HG03520 (cell line): ENCODE measurements around the gene CSGALNACT2.

ENCODE experiments used
- ATAC-seq: cut with Tn5 transposase; IDR thresholded peaks from one replicate; pipeline ENCODE4 v1.9.1; 2021; ENCODE audit warnings: mild to moderate bottlenecking, moderate library complexity; ENCODE audit not compliant: unreplicated experiment

Gene CSGALNACT2

GRCh38 chr10:43225004-43225786, 87.0 kb downstream of the CSGALNACT2 start:
- no peak for ATAC-seq

- ATAC-seq = no peak
These were observed 87.5 kb downstream of the CSGALNACT2 start for GRCh38 chr10:43225787-43226153.

DNA sequence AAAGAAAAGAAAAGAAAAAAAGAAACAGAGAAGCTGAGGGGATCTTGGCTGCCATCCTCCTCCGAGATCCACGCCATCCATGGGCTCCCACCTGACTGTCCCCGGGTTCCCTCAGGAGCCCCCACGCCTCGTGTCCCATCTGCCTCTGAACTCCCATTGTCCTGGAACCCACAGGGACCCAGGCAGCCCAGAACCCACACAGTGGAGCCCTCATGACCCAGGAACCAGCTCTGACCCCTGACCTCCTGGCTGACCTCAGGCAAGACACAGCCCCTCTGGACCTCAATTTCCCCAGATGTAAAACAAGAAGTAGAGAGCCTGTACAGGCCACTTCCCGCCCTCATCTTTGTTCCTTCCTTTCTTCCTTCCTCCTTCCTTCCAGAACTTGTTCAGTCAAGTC, 88.2 kb downstream of the CSGALNACT2 start:
- ATAC-seq = no peak

- ATAC-seq = no peak
These were observed 88.9 kb downstream of the CSGALNACT2 start for GRCh38 chr10:43226851-43227845.

DNA sequence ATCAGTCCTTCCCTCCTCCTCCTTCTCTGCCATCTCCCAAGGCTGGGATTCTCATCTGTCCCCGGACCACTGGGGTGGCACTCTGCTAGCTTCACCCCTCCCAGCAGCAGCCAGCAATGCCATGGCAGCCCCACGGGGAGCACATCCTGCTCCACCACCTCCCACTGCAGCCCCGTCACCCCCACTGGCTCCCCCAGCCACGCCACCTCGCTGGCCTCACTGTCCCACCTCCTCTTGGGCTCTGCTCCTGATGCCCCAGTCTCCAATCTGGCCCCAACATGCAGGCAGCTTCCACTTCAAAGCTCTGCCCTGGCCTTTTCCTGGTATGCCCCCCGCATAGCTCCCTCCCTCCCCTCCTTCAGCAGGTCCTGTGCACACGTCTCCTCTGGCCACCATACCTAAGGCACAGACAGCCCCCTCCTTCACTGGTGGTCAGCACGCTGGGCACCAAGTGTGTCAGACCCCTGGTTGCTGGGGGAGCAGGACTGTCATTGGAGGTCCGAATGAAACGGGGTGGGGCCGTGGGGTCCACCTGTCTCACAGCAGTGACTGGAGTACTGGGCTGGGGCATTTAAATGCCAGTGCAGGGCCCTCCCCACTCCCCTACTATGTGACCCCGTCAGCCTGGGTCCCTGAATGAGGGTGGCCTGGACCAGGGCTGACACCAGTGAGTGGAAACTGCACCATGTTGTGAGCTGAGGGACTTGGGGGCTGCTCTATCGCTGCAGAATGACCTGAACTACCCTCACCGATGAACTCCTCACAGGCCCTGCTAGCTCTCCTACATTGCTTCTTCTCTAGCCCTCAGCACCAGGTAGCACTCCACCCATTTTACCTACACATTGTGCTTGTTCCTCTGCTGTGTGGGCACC, 89.9 kb downstream of the CSGALNACT2 start:
- ATAC-seq = no peak

DNA sequence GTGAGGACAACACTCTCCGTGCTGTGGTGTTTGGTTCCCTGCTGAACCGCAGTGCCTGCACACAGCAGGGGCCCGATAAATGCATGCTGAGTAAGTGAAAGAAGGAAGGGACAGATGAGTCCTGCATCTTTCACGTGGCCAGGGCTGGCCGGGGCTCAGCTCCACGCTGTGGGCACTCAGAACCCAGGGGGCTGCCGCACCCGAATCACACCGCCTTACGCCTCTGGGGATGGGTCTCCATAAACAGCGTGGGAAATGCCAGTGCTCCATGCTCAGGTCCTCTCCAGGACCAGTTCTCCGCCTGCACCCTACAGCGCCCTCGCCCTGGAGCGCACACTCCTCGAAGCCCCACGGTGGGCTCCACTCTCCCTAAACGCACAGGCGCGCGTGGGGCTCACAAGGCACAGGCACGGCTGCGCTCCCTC, 90.5 kb downstream of the CSGALNACT2 start:
- ATAC-seq = no peak

DNA sequence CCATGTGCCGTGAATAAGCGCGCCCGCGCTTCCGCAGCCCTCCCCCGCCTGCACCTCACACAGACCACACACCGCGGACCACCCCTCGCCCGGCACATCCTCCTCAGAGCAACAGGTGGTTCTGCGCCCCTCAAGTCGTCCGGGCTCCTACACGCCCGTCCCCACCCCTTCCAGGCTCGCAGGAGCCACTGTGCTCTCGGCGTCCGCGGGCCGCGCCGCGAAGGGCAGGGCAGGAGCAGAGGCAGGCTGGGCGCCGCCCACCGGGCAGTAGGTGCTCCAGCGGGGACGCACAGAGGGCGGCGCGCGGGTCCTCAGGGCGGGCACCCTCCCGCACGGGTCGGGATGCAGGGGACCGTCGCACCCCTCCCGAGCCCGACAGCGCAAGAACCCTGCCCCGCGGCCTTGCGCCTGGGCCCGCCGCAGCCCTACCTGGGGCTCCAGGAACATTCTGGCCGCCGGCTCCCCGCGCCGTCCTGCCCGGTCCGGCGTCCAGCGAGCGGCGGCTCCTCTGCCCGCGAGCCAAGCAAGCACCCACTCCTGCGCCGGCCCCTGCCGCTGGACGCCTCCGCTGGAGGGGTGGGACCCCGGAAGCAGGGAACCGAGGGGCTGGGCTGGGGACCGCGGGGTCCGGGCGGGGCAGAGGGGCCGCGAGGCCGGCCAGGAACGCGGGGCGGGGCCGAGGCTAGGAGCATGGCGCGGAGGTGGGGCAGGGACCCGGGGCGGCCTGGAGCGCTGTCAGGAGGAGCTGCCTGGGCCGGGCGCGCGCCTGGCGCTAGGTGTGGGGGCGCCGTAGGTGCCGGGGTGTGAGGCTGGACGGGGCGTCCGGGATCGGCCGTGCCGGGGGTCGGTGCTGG, 91.2 kb downstream of the CSGALNACT2 start:
- no peak for ATAC-seq

GRCh38 chr10:43230101-43230908, 92.1 kb downstream of the CSGALNACT2 start:
- ATAC-seq = no peak

- no peak for ATAC-seq
These were observed 92.8 kb downstream of the CSGALNACT2 start for GRCh38 chr10:43230909-43231522.

DNA sequence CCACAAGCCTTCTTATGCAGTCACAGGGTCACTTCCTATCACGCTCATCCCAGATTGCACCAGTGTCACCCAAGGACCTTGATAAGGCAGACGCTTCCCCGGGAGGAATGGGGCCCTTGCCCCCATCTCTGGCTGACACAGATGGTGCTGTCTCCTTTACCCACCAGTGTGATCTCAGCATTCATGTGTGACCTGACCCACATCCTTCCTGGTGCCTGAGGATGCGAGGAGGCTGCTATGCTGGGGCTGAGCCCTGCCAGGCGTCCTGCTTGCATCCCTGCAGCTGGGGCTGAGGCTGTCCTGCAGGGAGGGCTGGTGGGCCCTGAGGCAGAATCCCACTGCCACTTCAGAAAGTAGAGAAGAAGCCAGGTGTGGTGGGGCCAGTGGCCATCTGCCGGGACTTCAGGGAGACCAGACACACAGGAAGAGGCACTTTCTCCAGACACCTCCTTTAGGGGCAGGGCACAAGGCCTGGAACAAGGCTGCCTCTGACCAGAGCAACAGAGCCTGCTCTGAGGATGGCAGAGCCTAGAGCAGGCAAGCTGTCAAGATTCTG, 93.4 kb downstream of the CSGALNACT2 start:
- ATAC-seq = no peak

DNA sequence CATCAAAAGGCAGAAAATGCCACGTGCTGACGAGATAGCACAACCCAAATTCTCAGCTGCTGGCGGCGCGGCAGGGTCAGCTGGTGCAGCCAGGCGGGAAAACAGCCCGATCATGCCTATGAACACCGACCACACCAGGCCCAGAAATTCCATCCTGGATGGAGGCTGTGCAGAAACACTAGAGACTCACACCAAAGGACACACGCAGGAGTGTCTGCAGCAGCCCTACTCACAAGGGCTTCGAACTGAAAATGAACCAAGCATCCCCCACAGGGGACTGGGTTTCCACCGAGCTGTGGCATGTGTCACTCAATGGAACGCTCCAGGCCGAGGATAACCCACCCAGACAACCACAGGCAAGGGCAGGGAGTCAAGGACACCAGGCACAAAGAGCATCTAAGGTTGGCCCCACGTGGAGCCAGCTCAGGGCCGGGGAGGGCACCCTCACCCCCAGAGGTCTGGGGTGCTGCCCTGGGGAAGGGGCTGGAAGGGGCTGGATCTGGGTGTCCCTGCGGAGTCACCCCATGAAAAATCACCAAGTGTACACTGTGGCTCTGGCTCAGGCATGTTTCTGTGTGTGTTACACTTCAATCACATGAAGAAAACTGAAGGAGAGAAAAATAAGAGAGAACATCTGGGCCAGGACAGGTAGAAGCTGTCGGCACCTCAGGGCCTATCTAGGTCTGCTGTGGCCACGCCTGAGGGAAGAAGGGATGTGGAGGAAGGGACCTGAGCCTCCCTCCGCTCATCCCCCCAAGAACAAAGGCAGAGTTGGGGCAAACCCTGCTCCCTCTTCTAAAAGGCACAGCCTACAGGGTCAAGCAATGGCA, 95.6 kb downstream of the CSGALNACT2 start:
- no peak for ATAC-seq

DNA sequence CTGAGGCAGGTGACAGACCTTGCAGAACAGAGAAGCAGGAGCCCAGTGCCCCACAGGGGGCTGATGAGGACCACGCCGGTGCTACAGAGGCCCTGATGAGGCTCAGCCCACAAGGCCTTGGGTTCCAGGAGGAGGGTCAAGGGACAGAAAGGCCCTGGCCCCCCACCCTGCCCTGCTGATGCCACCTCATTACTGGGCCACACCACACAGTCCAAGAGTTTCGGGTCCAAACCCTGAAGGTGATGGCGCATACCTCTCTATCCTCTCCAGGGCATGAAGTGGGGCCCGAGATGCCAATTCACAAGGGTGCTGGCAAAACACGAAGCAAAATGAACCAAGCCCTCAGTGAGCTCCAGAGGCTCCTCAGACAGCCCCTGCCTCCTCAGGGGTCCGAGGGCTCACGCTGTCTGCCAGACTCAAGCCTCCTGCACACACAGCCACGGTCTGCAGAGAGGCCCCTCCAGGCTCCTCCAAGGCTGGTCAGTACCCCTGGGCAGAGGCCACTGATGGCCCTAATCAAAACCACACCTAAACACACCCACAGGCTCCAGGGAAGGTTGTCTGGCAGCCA, 96.3 kb downstream of the CSGALNACT2 start:
- no peak for ATAC-seq
